ENCODE data around the gene SMARCB1. TPM values are rescaled to one million over a fixed set of nuclear protein-coding genes. Genes with fewer than 3 reads are reported as not detected.

Gene SMARCB1
- total RNA-seq, 1 experiment from 2014 or later = 80.2 TPM

DNA sequence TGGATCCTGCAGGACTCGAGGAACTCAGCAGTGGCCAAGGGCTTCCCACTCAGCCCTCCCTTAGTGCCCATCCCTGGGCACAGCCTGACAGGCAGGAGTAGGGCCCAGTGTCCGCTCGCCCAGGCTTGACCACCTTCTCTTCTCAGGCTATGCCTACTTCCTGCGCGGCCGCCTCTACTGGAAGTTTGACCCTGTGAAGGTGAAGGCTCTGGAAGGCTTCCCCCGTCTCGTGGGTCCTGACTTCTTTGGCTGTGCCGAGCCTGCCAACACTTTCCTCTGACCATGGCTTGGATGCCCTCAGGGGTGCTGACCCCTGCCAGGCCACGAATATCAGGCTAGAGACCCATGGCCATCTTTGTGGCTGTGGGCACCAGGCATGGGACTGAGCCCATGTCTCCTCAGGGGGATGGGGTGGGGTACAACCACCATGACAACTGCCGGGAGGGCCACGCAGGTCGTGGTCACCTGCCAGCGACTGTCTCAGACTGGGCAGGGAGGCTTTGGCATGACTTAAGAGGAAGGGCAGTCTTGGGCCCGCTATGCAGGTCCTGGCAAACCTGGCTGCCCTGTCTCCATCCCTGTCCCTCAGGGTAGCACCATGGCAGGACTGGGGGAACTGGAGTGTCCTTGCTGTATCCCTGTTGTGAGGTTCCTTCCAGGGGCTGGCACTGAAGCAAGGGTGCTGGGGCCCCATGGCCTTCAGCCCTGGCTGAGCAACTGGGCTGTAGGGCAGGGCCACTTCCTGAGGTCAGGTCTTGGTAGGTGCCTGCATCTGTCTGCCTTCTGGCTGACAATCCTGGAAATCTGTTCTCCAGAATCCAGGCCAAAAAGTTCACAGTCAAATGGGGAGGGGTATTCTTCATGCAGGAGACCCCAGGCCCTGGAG is 3.3 kb upstream of the SMARCB1 start:
- POLR2A ChIA-PET (ENCODE audit: unreplicated experiment) = no interaction called here
- DNase-seq = no peak
- BruUV-seq (replicated peaks) = no TSS peak
- CTCF ChIA-PET = no interaction called here
- peaks cover 29% of the 10 kb centered on the region for H3K4me1 ChIP-seq (replicated peaks; ENCODE audit: insufficient read depth)
- H3K4me2 ChIP-seq = no peak overlapping the region
- peaks cover 12% of the 10 kb centered on the region for H3K79me2 ChIP-seq (ENCODE audit: low read depth)
- no peak overlapping the region for H2AFZ ChIP-seq
- no peaks in the 10 kb centered on the region for H3K9me2 ChIP-seq (ENCODE audit: insufficient read depth)
- H3F3A ChIP-seq (ENCODE audit: insufficient read depth, low read depth) = peaks cover 7% of the 10 kb centered on the region; the same call in 1 of the 2 replicates
- H3K36me3 ChIP-seq (ENCODE audit: low read depth) = no peaks in the 10 kb centered on the region
- TF ChIP-seq, protein P1, sequence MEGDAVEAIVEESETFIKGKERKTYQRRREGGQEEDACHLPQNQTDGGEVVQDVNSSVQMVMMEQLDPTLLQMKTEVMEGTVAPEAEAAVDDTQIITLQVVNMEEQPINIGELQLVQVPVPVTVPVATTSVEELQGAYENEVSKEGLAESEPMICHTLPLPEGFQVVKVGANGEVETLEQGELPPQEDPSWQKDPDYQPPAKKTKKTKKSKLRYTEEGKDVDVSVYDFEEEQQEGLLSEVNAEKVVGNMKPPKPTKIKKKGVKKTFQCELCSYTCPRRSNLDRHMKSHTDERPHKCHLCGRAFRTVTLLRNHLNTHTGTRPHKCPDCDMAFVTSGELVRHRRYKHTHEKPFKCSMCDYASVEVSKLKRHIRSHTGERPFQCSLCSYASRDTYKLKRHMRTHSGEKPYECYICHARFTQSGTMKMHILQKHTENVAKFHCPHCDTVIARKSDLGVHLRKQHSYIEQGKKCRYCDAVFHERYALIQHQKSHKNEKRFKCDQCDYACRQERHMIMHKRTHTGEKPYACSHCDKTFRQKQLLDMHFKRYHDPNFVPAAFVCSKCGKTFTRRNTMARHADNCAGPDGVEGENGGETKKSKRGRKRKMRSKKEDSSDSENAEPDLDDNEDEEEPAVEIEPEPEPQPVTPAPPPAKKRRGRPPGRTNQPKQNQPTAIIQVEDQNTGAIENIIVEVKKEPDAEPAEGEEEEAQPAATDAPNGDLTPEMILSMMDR (conservative IDR thresholded peaks at IDR 0.05) = no peak
- H3K4me3 ChIP-seq = no peak overlapping the region
- H3K27me3 ChIP-seq (ENCODE audit: insufficient read depth, low read depth) = no peaks in the 10 kb centered on the region
- H4K20me1 ChIP-seq (ENCODE audit: insufficient read depth) = peaks cover 12% of the 10 kb centered on the region
- intact Hi-C loops (cut with micrococcal nuclease; ENCODE audit: unreplicated experiment) = no loop called here
- no peaks in the 10 kb centered on the region for H3K9me3 ChIP-seq (ENCODE audit: insufficient read depth, low read depth)
- H3K27ac ChIP-seq = no peak overlapping the region

DNA sequence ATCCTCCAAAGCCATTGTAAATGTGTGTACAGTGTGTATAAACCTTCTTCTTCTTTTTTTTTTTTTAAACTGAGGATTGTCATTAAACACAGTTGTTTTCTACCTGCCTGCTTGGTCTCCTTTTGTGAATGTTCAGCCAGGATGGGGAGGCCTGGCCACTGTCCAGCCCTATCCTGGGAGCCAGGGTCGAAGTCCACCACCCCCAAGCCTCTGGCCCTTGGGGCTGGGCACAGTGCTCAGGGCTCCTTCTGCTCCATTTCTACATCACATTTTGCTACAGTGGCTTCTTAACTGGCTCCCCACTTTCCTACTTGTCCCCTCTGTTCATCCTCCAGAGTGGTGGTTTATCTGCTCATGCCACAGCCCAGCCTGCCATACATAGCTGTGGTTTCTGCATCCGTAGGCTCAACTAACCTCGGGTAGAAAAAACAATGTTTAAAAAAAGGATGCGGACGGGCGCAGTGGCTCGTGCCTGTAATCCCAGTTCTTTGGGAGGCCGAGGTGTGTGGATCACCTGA is 2.5 kb upstream of the SMARCB1 start:
- Histone ChIP-seq H4K20me1 (ENCODE audit: insufficient read depth) (peaks cover 19% of the 10 kb centered on the region), H3K27me3 (ENCODE audit: insufficient read depth, low read depth) (no peaks in the 10 kb centered on the region), H3K36me3 (ENCODE audit: low read depth) (no peaks in the 10 kb centered on the region), H3F3A (ENCODE audit: insufficient read depth, low read depth) (peaks cover 7% of the 10 kb centered on the region; the same call in 1 of the 2 replicates), H3K9me3 (ENCODE audit: insufficient read depth, low read depth) (no peaks in the 10 kb centered on the region), H3K4me2 (no peak overlapping the region), H3K4me3 (no peak overlapping the region), H3K9me2 (ENCODE audit: insufficient read depth) (no peaks in the 10 kb centered on the region), H3K27ac (no peak overlapping the region), H3K79me2 (ENCODE audit: low read depth) (peaks cover 19% of the 10 kb centered on the region), H2AFZ (no peak overlapping the region), H3K4me1 (replicated peaks; ENCODE audit: insufficient read depth) (peaks cover 35% of the 10 kb centered on the region)
- BruUV-seq (replicated peaks) = no TSS peak
- ChIA-PET POLR2A (ENCODE audit: unreplicated experiment) (no interaction called here), CTCF (no interaction called here)
- intact Hi-C loops (cut with micrococcal nuclease; ENCODE audit: unreplicated experiment) = no loop called here
- DNase-seq = no peak
- TF ChIP-seq, protein P1 (conservative IDR thresholded peaks at IDR 0.05) = no peak
- no peak for TF ChIP-seq EZH2 (IDR thresholded peaks at IDR 0.05; ENCODE audit: low read depth)

DNA sequence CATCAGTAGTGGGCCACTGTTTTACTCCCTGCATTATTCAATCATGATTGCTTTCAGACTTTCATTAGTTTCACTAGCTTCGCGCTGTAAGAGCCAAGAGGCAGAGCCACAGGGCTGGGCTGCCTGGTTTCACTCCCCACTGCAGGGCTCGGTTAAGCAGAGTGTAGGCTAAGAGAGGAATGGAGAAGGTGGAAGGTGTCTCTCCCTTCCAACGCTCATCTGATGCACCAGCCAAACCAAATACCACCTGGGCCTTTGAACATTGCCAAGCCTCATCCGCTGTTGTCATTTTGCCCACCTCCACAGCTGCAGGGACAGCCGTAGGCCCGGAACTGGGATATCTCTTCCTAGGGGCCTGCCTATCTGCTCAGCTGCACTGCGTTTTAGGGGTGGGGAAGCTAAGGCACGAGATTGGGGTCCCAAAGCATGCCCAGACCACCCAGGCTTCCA is 480 bp upstream of the SMARCB1 start:
- TF ChIP-seq, protein P1 (conservative IDR thresholded peaks at IDR 0.05) = no peak
- TF ChIP-seq EZH2 (IDR thresholded peaks at IDR 0.05; ENCODE audit: low read depth) = no peak
- peaks cover 7% of the 10 kb centered on the region; the same call in 1 of the 2 replicates for H3F3A ChIP-seq (ENCODE audit: insufficient read depth, low read depth)
- H3K9me3 ChIP-seq (ENCODE audit: insufficient read depth, low read depth) = no peaks in the 10 kb centered on the region
- no peaks in the 10 kb centered on the region for H3K27me3 ChIP-seq (ENCODE audit: insufficient read depth, low read depth)
- intact Hi-C loops (cut with micrococcal nuclease; ENCODE audit: unreplicated experiment) = no loop called here
- H3K79me2 ChIP-seq (ENCODE audit: low read depth) = peaks cover 39% of the 10 kb centered on the region
- ChIA-PET CTCF (no interaction called here), POLR2A (ENCODE audit: unreplicated experiment) (no interaction called here)
- peak overlapping the region; percentile 68; the same call in 1 of the 2 replicates for H3K4me3 ChIP-seq
- H3K9me2 ChIP-seq (ENCODE audit: insufficient read depth) = no peaks in the 10 kb centered on the region
- H3K36me3 ChIP-seq (ENCODE audit: low read depth) = no peaks in the 10 kb centered on the region
- peaks cover 33% of the 10 kb centered on the region for H3K4me1 ChIP-seq (replicated peaks; ENCODE audit: insufficient read depth)
- peaks cover 39% of the 10 kb centered on the region for H4K20me1 ChIP-seq (ENCODE audit: insufficient read depth)
- TSS peak; percentile 76 for BruUV-seq (replicated peaks)
- H3K27ac ChIP-seq = peak overlapping the region; percentile 88; the same call in 1 of the 2 replicates
- no peak for DNase-seq
- H3K4me2 ChIP-seq = peak overlapping the region; percentile 89
- peak overlapping the region; percentile 75 for H2AFZ ChIP-seq
